Lower leg skin (tissue), 3 donors: Measurements from ENCODE around the gene PCCA.

Source experiments
- POLR2A ChIP-seq, 2 donors: fragments of 450-650 bp; IDR thresholded peaks; one replicate each; pipeline ENCODE4 v1.6.1; 2016 to 2017; ENCODE audit warnings: antibody characterized with exemption in 2 of 2, mild to moderate bottlenecking in 1 of 2, moderate library complexity in 1 of 2
- TF ChIP-seq, protein P1 (sequence below), 3 donors: fragments of 450-650 bp; IDR thresholded peaks; one replicate each; pipeline ENCODE4 v1.5.1; 2016; ENCODE audit warnings: antibody characterized with exemption in 3 of 3, mild to moderate bottlenecking in 3 of 3, moderate library complexity in 2 of 3

DNA sequence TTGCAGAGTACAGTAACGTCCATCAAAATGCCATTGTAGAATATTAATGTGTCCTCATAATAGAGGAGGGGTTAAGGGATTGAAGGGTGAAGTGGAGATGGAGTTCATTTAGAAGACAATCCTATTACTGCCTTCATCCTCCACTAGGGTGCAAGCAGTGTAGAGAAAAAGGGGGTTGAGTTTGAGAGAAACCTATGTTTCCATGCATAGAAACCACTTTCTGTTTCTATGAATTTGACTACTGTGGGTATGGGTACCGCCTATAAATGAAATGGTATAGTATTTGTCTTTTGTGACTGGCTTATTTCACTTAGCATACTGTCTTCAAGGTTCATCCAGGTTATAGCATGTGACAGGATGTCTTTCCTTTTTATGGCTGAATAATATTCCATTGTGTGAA lies 343.7 kb downstream of the PCCA start:
- TF ChIP-seq, protein P1, sequence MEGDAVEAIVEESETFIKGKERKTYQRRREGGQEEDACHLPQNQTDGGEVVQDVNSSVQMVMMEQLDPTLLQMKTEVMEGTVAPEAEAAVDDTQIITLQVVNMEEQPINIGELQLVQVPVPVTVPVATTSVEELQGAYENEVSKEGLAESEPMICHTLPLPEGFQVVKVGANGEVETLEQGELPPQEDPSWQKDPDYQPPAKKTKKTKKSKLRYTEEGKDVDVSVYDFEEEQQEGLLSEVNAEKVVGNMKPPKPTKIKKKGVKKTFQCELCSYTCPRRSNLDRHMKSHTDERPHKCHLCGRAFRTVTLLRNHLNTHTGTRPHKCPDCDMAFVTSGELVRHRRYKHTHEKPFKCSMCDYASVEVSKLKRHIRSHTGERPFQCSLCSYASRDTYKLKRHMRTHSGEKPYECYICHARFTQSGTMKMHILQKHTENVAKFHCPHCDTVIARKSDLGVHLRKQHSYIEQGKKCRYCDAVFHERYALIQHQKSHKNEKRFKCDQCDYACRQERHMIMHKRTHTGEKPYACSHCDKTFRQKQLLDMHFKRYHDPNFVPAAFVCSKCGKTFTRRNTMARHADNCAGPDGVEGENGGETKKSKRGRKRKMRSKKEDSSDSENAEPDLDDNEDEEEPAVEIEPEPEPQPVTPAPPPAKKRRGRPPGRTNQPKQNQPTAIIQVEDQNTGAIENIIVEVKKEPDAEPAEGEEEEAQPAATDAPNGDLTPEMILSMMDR (IDR thresholded peaks at IDR 0.05): no peak
- TF ChIP-seq POLR2A (IDR thresholded peaks at IDR 0.05): no peak
